LoVo (cell line): ENCODE results near the gene RAC2.

ENCODE experiments used
- DNase-seq: peaks from one replicate; pipeline ENCODE4 v3.0.0-alpha.2; 2016; ENCODE audit warnings: low spot score

RAC2 gene

DNA sequence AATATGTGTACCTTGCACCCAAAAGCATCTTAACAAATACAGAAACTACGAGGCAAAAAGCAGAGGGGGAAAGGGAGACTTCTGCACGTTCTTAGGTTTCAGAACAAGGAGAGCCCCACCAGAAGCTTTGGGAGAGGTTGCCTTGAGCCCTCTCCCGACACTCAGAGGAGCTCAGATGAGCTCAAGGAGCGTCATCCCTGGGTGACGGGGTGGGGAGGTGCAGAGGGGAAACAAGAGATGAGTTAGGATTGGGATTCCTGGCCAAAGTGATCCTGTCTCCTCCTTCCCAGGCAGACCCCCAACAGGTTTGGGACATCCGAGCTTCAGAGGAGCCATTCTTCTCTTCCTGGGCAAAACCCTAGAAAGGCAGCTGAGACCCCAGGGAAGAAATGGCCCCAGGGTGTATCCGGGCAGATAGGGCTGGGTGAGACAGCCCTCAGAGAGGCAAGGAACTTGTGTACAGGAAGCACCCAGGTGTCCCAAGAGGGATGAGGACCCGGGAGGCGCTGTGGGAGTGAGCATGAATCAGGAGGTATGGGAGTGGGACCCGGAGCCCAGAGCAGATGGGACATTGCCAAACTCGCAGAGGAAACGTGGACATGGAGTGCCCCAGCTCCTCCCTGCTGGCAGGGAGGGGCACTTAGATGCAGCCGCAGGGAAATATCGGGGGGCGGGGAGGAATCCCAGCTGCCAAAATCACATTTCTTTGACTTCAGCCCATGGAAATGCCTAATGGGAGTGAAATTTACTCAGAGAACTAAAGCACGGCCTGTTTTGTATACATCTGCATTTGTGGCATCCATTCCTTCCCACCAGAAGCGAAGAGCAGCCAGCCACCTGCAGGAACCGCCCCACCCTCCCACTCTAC is 68.4 kb downstream of the RAC2 start:
- no peak for DNase-seq
